ENCODE data around the gene PAK6.

DNA sequence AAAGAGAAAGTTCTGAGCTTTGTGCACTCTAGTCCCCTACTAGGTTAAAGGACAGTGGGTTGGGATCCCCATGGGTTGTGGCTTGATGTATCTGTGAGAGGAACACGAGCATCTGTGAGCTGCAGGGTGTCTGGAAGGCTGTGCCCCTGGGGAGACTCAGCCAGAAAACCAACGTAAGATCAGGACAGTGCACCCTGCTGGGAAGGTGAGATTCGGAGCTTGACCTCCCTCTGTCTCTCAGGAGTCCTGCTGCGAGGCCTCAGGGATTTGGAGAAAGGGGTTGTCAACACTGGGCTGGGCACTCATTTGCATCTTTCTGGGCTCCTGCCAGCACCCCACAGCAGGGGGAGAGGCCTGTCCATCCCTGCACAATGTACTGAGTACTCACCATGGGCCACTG is 28.8 kb downstream of the PAK6 start:
- TF ChIP-seq, protein P1, sequence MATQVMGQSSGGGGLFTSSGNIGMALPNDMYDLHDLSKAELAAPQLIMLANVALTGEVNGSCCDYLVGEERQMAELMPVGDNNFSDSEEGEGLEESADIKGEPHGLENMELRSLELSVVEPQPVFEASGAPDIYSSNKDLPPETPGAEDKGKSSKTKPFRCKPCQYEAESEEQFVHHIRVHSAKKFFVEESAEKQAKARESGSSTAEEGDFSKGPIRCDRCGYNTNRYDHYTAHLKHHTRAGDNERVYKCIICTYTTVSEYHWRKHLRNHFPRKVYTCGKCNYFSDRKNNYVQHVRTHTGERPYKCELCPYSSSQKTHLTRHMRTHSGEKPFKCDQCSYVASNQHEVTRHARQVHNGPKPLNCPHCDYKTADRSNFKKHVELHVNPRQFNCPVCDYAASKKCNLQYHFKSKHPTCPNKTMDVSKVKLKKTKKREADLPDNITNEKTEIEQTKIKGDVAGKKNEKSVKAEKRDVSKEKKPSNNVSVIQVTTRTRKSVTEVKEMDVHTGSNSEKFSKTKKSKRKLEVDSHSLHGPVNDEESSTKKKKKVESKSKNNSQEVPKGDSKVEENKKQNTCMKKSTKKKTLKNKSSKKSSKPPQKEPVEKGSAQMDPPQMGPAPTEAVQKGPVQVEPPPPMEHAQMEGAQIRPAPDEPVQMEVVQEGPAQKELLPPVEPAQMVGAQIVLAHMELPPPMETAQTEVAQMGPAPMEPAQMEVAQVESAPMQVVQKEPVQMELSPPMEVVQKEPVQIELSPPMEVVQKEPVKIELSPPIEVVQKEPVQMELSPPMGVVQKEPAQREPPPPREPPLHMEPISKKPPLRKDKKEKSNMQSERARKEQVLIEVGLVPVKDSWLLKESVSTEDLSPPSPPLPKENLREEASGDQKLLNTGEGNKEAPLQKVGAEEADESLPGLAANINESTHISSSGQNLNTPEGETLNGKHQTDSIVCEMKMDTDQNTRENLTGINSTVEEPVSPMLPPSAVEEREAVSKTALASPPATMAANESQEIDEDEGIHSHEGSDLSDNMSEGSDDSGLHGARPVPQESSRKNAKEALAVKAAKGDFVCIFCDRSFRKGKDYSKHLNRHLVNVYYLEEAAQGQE (IDR thresholded peaks at IDR 0.05; ENCODE audit: insufficient read depth in 1 of 2, low read depth in 2 of 2, low read length in 2 of 2), result no peak
- TF ChIP-seq SIN3A (IDR thresholded peaks at IDR 0.05; ENCODE audit: borderline replicate concordance, insufficient read depth, low read length) (no peak), TAF1 (IDR thresholded peaks at IDR 0.05; ENCODE audit: borderline replicate concordance, insufficient read depth, low read length) (no peak)

Data from PFSK-1 (cell line).